Nephron (organoid): ENCODE results near the gene OR1L8.
"Not testable (repeated sequence)": the region's sequence is repeated elsewhere in the genome, so short reads cannot be mapped to it uniquely, and the experiment has no call there.

Experiments
- H3K27ac Mint-ChIP-seq, 3 experiments: 2 replicates each; pipeline ENCODE4 v1.8.0; 2020; ENCODE audit warnings: mixed read lengths in 3 of 3, mild to moderate bottlenecking in 2 of 3, moderate library complexity in 1 of 3
- H3K27me3 Mint-ChIP-seq: 2 replicates; pipeline ENCODE4 v1.8.0; 2021; ENCODE audit warnings: low read depth, mild to moderate bottlenecking, moderate library complexity, mixed read lengths
- H3K36me3 Mint-ChIP-seq: 2 replicates; pipeline ENCODE4 v1.8.0; 2020; ENCODE audit warnings: low read depth, mixed read lengths
- H3K4me1 Mint-ChIP-seq: 2 replicates; pipeline ENCODE4 v1.8.0; 2020; ENCODE audit warnings: mixed read lengths
- H3K4me3 Mint-ChIP-seq, 3 experiments: 2 replicates each; pipeline ENCODE4 v1.8.0; 2020; ENCODE audit warnings: mild to moderate bottlenecking in 3 of 3, mixed read lengths in 3 of 3, moderate library complexity in 2 of 3
- H3K9me3 Mint-ChIP-seq: 2 replicates; pipeline ENCODE4 v1.8.0; 2020; ENCODE audit warnings: mixed read lengths
- TF ChIP-seq, protein P1 (sequence below), 3 experiments: fragments of 200-600 bp; sonication (generic); IDR thresholded peaks; one replicate each; pipeline ENCODE4 v1.5.0; 2021; ENCODE audit warnings: antibody characterized with exemption in 3 of 3; ENCODE audit not compliant: unreplicated experiment in 3 of 3

OR1L8 gene, protein sequence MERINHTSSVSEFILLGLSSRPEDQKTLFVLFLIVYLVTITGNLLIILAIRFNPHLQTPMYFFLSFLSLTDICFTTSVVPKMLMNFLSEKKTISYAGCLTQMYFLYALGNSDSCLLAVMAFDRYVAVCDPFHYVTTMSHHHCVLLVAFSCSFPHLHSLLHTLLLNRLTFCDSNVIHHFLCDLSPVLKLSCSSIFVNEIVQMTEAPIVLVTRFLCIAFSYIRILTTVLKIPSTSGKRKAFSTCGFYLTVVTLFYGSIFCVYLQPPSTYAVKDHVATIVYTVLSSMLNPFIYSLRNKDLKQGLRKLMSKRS

DNA sequence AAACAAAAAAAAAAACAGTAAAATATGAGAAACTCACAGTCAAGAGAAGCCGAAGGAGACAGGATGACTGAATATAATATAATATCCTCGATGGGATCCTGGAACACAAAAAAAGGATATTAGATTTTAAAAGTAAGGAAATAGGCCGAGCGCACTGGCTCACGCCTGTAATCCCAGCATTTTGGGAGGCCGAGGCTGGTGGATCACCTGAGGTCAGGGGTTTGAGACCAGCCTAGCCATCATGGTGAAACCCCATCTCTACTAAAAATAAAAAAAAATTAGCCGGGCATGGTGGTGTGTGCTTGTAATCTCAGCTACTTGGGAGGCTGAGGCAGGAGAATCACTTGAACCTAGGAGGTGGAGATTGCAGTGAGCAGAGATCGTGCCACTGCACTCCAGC lies at the start of gene OR1L8:
TSS of gene OR1L8 (minus strand) at position 101 of the 400 bp plus-strand sequence. CDS start 14,907 bp downstream, outside the sequence.
- not testable (repeated sequence) for H3K4me3 Mint-ChIP-seq, H3K27me3 Mint-ChIP-seq, H3K9me3 Mint-ChIP-seq, H3K27ac Mint-ChIP-seq, H3K36me3 Mint-ChIP-seq, H3K4me1 Mint-ChIP-seq

DNA sequence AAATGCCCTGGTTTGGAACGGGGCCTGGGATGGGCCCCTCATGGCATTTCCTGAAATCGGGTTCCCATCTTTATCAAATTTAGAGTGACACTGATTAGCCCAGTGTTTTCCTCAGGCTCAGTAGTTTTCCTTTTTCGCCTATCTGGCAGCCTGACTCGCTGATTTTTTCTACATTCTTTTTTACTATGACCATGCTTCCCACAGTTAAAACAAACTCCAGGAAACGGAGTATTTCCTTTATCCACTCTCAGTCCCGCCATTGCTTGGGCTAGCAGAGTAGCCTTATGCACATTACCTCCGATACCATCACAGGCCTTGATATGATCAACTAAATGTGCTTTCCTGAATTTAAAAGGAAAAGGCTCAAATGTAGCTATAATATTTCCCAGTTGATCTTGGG lies 36.8 kb upstream of the OR1L8 start:
- TF ChIP-seq, protein P1, sequence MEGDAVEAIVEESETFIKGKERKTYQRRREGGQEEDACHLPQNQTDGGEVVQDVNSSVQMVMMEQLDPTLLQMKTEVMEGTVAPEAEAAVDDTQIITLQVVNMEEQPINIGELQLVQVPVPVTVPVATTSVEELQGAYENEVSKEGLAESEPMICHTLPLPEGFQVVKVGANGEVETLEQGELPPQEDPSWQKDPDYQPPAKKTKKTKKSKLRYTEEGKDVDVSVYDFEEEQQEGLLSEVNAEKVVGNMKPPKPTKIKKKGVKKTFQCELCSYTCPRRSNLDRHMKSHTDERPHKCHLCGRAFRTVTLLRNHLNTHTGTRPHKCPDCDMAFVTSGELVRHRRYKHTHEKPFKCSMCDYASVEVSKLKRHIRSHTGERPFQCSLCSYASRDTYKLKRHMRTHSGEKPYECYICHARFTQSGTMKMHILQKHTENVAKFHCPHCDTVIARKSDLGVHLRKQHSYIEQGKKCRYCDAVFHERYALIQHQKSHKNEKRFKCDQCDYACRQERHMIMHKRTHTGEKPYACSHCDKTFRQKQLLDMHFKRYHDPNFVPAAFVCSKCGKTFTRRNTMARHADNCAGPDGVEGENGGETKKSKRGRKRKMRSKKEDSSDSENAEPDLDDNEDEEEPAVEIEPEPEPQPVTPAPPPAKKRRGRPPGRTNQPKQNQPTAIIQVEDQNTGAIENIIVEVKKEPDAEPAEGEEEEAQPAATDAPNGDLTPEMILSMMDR (IDR thresholded peaks at IDR 0.05; ENCODE audit: unreplicated experiment in 3 of 3) = no peak
- Mint-ChIP-seq H3K36me3 (no peaks in the 10 kb centered on the region), H3K4me1 (no peaks in the 10 kb centered on the region), H3K27me3 (peaks cover 4% of the 10 kb centered on the region), H3K9me3 (peaks cover 4% of the 10 kb centered on the region), H3K27ac (no peak overlapping the region), H3K4me3 (no peak overlapping the region)

GRCh38 chr9:122614362-122614761 lies 31.2 kb upstream of the OR1L8 start, which contains the start of gene OR1Q1:
Gene OR1Q1, plus strand, starts transcription at chr9:122614738. Its CDS starts 0 bp downstream, at chr9:122614738.
- Mint-ChIP-seq H3K27ac (no peak within 1 kb of the TSS), H3K4me3 (no peak within 1 kb of the TSS), H3K9me3 (peaks cover 6% of the 10 kb centered on the region), H3K4me1 (no peaks in the 10 kb centered on the region), H3K27me3 (peaks cover 7% of the 10 kb centered on the region), H3K36me3 (no peaks in the 10 kb centered on the region)
- TF ChIP-seq, protein P1 (IDR thresholded peaks at IDR 0.05; ENCODE audit: unreplicated experiment in 3 of 3) = no peak

GRCh38 chr9:122609804-122610203 lies 26.6 kb upstream of the OR1L8 start:
- no peaks in the 10 kb centered on the region for H3K36me3 Mint-ChIP-seq
- TF ChIP-seq, protein P1 (IDR thresholded peaks at IDR 0.05; ENCODE audit: unreplicated experiment in 3 of 3) = no peak

GRCh38 chr9:122606587-122606986 lies 23.4 kb upstream of the OR1L8 start:
- Mint-ChIP-seq H3K27me3 (peaks cover 16% of the 10 kb centered on the region), H3K4me3 (no peak overlapping the region), H3K4me1 (no peaks in the 10 kb centered on the region), H3K36me3 (no peaks in the 10 kb centered on the region), H3K27ac (no peak overlapping the region), H3K9me3 (no peaks in the 10 kb centered on the region)
- TF ChIP-seq, protein P1 (IDR thresholded peaks at IDR 0.05; ENCODE audit: unreplicated experiment in 3 of 3) = no peak

More at GRCh38 chr9:122609804-122610203, 26.6 kb upstream of the OR1L8 start:
- H3K9me3 Mint-ChIP-seq = peaks cover 2% of the 10 kb centered on the region
- H3K4me3 Mint-ChIP-seq = no peak overlapping the region
- no peaks in the 10 kb centered on the region for H3K4me1 Mint-ChIP-seq
- H3K27ac Mint-ChIP-seq = no peak overlapping the region
- peaks cover 16% of the 10 kb centered on the region for H3K27me3 Mint-ChIP-seq

GRCh38 chr9:122605691-122606090 lies 22.5 kb upstream of the OR1L8 start:
- peaks cover 2% of the 10 kb centered on the region for H3K9me3 Mint-ChIP-seq
- no peak overlapping the region for H3K4me3 Mint-ChIP-seq
- no peaks in the 10 kb centered on the region for H3K36me3 Mint-ChIP-seq
- no peaks in the 10 kb centered on the region for H3K4me1 Mint-ChIP-seq
- H3K27ac Mint-ChIP-seq = no peak overlapping the region
- peaks cover 8% of the 10 kb centered on the region for H3K27me3 Mint-ChIP-seq
- TF ChIP-seq, protein P1 (IDR thresholded peaks at IDR 0.05; ENCODE audit: unreplicated experiment in 3 of 3) = no peak
